Raji (cell line): ENCODE measurements around the gene ZNF740.

Experiments
- POLR2A ChIP-seq: IDR thresholded peaks from 2 replicates; pipeline ENCODE4 v1.6.1; 2011; ENCODE audit warnings: low read depth, low read length, control low read depth; ENCODE audit not compliant: insufficient read depth

The ZNF740 gene

DNA sequence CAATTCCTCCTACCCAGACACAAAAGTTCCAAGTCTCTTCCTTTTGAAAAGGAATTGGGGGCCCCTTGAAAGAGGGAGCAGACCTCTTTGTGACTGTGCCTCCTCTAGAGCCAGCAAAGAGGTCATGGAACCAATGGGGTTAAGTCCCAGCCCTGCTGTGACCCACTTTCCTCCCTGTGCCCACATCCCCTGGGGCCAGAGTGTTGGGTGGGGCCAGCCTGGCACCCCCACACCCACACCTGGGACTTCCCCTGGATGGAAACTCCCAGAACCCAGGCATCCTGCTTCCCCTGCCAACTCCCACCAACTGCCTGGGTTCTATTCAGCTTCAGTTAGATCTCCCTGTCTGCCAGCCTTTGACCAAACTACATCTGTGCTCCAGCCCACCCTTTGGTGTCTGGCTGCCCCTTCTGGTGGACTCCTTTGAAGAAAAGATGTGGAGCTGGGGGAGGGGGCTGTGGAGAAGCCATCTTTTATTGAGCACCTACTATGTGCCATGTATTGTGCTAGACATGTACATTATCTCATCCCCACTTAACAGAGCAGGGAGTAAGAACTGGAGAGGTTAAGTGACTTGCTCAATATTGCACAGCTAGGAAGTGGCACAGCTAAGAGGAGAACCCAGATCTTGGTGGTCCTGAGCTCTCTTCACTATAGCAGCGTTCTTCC, 56.1 kb downstream of the ZNF740 start:
- no peak for TF ChIP-seq POLR2A

DNA sequence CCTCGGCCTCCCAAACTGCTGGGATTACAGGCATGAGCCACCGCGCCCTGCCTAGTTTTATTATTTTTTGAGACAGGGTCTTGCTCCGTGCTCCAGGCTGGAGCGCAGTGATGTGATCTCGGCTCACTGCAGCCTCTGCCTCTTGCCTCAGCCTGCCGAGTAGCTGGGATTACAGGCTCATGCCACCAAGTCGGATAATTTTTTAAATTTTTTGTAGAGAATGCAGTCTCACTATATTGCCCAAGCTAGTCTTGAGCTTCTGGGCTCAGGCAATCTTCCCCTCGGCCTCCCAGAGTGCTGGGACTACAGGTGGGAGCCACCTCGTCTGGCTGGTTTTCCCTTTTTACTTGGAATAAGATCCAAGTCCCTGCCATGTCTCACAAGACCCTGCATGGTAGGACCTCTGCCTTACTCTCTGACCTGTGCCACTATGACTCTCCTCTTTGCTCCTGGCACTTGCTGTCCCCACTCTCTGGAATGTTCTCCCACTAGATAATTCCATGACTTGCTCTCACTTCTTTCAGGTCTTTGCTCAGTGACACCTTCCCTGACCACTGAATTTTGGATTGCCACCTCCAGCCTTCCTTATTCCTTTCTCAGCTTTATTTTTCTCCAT, 59.2 kb downstream of the ZNF740 start:
- TF ChIP-seq POLR2A, result no peak

DNA sequence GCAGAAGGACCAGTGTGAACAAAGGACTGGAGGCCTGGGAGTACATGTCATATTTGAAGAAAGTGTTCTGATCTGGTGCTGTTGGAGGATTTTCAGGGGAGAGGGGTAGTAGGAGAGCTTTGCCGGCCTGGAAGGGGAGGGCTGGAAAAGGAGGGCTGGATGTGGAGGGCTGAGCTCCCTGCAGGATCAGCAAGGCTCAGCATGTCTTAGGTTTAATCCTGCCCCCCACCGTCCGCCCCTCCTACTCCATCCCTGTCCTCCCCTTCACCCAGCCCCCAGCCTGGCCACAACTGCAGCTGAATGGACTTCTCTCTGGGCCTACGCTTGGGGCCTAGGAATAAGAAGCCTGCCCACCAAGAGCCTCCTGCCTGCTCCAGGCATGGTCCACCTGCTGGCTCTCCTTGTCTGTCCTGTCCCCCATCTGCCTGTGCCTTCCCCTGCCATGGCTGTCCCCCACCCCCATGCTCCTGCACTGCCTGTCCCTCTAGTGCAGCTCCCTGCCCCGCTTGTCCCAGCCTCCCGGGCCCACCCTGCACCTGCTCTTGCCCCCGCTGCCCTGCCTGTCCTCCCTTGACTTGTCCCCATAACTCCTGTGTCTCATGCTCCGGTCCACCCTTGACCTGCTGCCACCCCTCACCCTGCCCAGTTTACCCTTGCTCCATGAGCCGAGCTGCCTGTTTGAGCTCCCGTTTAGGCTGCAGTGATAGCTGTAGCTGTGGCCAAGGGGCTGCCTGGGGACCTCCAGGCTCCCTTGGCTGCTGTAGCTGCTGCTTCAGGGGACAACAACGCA, 61.3 kb downstream of the ZNF740 start:
- TF ChIP-seq POLR2A, result no peak

DNA sequence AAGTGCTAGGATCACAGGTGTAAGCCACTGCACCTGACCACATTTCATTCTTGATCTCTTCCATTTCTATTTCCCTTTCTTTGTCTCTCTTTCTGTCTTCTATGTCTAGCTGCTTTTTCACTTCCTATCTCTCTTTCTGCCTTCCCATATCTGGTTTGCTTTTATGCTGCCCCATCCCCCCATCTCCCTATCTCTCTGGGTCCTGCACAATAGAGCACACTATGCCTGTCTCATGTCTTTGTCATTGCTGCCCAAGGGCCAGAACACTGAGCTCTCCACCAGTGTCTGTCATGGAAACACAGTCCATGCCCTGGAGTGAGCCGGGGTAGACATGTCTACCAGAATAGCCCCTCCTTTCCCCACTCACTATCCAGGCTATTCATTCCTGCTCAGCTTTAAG, 63.8 kb downstream of the ZNF740 start:
- TF ChIP-seq POLR2A, result no peak
